Panc1 (cell line): Measurements from ENCODE around the gene LDLRAD4.

Experiments used
- POLR2AphosphoS5 ChIP-seq: IDR thresholded peaks from 2 replicates; pipeline ENCODE4 v1.6.1; 2012; ENCODE audit warnings: mild to moderate bottlenecking, low read depth, low read length, moderate library complexity
- REST ChIP-seq, 2 experiments: IDR thresholded peaks; 2 replicates each; pipeline ENCODE4 v1.6.1; 2011 to 2012; ENCODE audit warnings: low read depth in 2 of 2, control low read depth in 1 of 2, low read length in 1 of 2, mild to moderate bottlenecking in 1 of 2, moderate library complexity in 1 of 2; ENCODE audit not compliant: insufficient read depth in 1 of 2
- TCF7L2 ChIP-seq: IDR thresholded peaks from 2 replicates; pipeline ENCODE4 v1.6.1; 2011; ENCODE audit warnings: mild to moderate bottlenecking, low read depth, low read length, inconsistent platforms
- TF ChIP-seq, protein P1 (sequence below): fragments of 450-650 bp; IDR thresholded peaks from 2 replicates; pipeline ENCODE4 v1.5.1; 2017; ENCODE audit warnings: mild to moderate bottlenecking

GRCh38 chr18:13394801-13395200 lies 176.2 kb downstream of the LDLRAD4 start:
- TF ChIP-seq, protein P1, sequence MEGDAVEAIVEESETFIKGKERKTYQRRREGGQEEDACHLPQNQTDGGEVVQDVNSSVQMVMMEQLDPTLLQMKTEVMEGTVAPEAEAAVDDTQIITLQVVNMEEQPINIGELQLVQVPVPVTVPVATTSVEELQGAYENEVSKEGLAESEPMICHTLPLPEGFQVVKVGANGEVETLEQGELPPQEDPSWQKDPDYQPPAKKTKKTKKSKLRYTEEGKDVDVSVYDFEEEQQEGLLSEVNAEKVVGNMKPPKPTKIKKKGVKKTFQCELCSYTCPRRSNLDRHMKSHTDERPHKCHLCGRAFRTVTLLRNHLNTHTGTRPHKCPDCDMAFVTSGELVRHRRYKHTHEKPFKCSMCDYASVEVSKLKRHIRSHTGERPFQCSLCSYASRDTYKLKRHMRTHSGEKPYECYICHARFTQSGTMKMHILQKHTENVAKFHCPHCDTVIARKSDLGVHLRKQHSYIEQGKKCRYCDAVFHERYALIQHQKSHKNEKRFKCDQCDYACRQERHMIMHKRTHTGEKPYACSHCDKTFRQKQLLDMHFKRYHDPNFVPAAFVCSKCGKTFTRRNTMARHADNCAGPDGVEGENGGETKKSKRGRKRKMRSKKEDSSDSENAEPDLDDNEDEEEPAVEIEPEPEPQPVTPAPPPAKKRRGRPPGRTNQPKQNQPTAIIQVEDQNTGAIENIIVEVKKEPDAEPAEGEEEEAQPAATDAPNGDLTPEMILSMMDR: no peak
- TF ChIP-seq TCF7L2 (no peak), POLR2AphosphoS5 (no peak), REST (IDR thresholded peaks at IDR 0.05; ENCODE audit: insufficient read depth in 1 of 2, low read depth in 2 of 2, low read length in 1 of 2) (no peak)
